Activated T-cell treated with anti-CD3 and anti-CD28 coated beads, Interleukin-2, amount 50 U/mL, for 48 hours (primary cell): ENCODE results near the gene BCAP31.
A peak's percentile ranks its signal among the peaks of the same experiment; 100 is the strongest.

Experiments used
- DNase-seq, 2 experiments: peaks; one replicate each; pipeline ENCODE4 v3.0.0-alpha.2; 2020

BCAP31 gene

GRCh38 chrX:153724252-153725038 lies at the start of gene BCAP31, which contains the start of gene ABCD1:
Gene BCAP31 (minus strand): TSS chrX:153724387. CDS start chrX:153723244, 1,143 bp downstream.
Gene ABCD1 (plus strand): TSS chrX:153724856. CDS start chrX:153725267, 411 bp downstream.
- peak; percentile 90 to 92 for DNase-seq

GRCh38 chrX:153773218-153773611 lies 49.0 kb upstream of the BCAP31 start:
- no peak for DNase-seq

- DNase-seq = no peak
These were observed 48.4 kb upstream of the BCAP31 start for GRCh38 chrX:153772316-153773217.

GRCh38 chrX:153771415-153772315 lies 47.5 kb upstream of the BCAP31 start:
- DNase-seq = no peak

- no peak for DNase-seq
These were observed 46.6 kb upstream of the BCAP31 start for GRCh38 chrX:153770601-153771414.

- no peak for DNase-seq
These were observed 45.8 kb upstream of the BCAP31 start for GRCh38 chrX:153769865-153770600.

- DNase-seq = no peak
These were observed 45.1 kb upstream of the BCAP31 start for GRCh38 chrX:153769158-153769864.

GRCh38 chrX:153768311-153769157 lies 44.3 kb upstream of the BCAP31 start:
- peak in 1 of 2 experiments; percentile 20 for DNase-seq

- no peak for DNase-seq
These were observed 43.5 kb upstream of the BCAP31 start for GRCh38 chrX:153767674-153768055.

- DNase-seq = no peak
These were observed 42.9 kb upstream of the BCAP31 start for GRCh38 chrX:153766871-153767673.

- peak; percentile 29 to 52 for DNase-seq
These were observed 42.1 kb upstream of the BCAP31 start for GRCh38 chrX:153766098-153766817.

GRCh38 chrX:153765138-153766079 lies 41.2 kb upstream of the BCAP31 start:
- DNase-seq = peak in 1 of 2 experiments; percentile 15

GRCh38 chrX:153764786-153765137 lies 40.6 kb upstream of the BCAP31 start:
- peak; percentile 14 to 19 for DNase-seq

- peak; percentile 88 to 90 for DNase-seq
These were observed 40.0 kb upstream of the BCAP31 start, which contains the start of gene PLXNB3 for GRCh38 chrX:153763989-153764755. Gene PLXNB3 (plus strand): TSS chrX:153764249. CDS start chrX:153765536, 1,287 bp downstream.

GRCh38 chrX:153763298-153763932 lies 39.2 kb upstream of the BCAP31 start:
- peak in 1 of 2 experiments; percentile 14 for DNase-seq
